Liver (tissue), 9 donors: Measurements from ENCODE around the gene CTNNBL1. TPM values are rescaled to one million over a fixed set of nuclear protein-coding genes. Genes with fewer than 3 reads are reported as not detected.

Experiments used
- DNase-seq: peaks from one replicate; pipeline ENCODE4 v3.0.0-alpha.2; 2017; ENCODE audit warnings: low spot score
- H3K27ac ChIP-seq, 2 donors: one replicate each; pipeline ENCODE4 v1.7.0; 2013; ENCODE audit warnings: inconsistent platforms in 2 of 2, low read length in 2 of 2, control low read depth in 1 of 2, low read depth in 1 of 2, mild to moderate bottlenecking in 1 of 2
- H3K27me3 ChIP-seq, 4 donors: one replicate each; pipeline versions ENCODE4 v1.6.1 to v1.7.0; 2013; ENCODE audit warnings: low read length in 3 of 4, inconsistent platforms in 1 of 4, mild to moderate bottlenecking in 1 of 4, moderate library complexity in 1 of 4; ENCODE audit not compliant: control insufficient read depth in 4 of 4, insufficient read depth in 4 of 4
- H3K36me3 ChIP-seq, 4 donors: one replicate each; pipeline versions ENCODE4 v1.6.1 to v1.7.0; 2013; ENCODE audit warnings: low read length in 3 of 4, mild to moderate bottlenecking in 3 of 4, low read depth in 1 of 4, moderate library complexity in 1 of 4; ENCODE audit not compliant: control insufficient read depth in 4 of 4, insufficient read depth in 3 of 4
- H3K4me1 ChIP-seq, 4 donors: one replicate each; pipeline versions ENCODE4 v1.6.1 to v1.7.0; 2013; ENCODE audit warnings: low read length in 3 of 4, mild to moderate bottlenecking in 3 of 4, moderate library complexity in 1 of 4; ENCODE audit not compliant: control insufficient read depth in 4 of 4, insufficient read depth in 4 of 4
- H3K4me3 ChIP-seq, 3 donors: one replicate each; pipeline versions ENCODE4 v1.6.1 to v1.7.0; 2013; ENCODE audit warnings: low read length in 3 of 3, control low read depth in 1 of 3, low read depth in 1 of 3, mild to moderate bottlenecking in 1 of 3
- H3K9ac ChIP-seq, 2 donors: one replicate each; pipeline ENCODE4 v1.7.0; 2013; ENCODE audit warnings: low read length in 2 of 2, mild to moderate bottlenecking in 2 of 2, moderate library complexity in 2 of 2, control low read depth in 1 of 2, low read depth in 1 of 2
- H3K9me3 ChIP-seq, 4 donors: one replicate each; pipeline versions ENCODE4 v1.6.1 to v1.7.0; 2013; ENCODE audit warnings: low read length in 3 of 4; ENCODE audit not compliant: control insufficient read depth in 4 of 4
- ATF3 ChIP-seq: IDR thresholded peaks from 2 replicates; pipeline ENCODE4 v1.6.1; 2016; ENCODE audit warnings: antibody characterized with exemption
- CTCF ChIP-seq: fragments of 150-350 bp; IDR thresholded peaks from 2 replicates; pipeline ENCODE4 v1.5.1; 2017; ENCODE audit warnings: improper control_type of control experiment, low read depth, low read length; ENCODE audit not compliant: missing input control
- EGR1 ChIP-seq, 2 donors: IDR thresholded peaks; 2 replicates each; pipeline ENCODE4 v1.6.1; 2016 to 2018; ENCODE audit warnings: antibody characterized with exemption in 2 of 2, low read depth in 2 of 2
- FOXA1 ChIP-seq: IDR thresholded peaks from 2 replicates; pipeline ENCODE4 v1.6.1; 2016; ENCODE audit warnings: antibody characterized with exemption
- FOXA2 ChIP-seq: IDR thresholded peaks from 2 replicates; pipeline ENCODE4 v1.6.1; 2016; ENCODE audit warnings: antibody characterized with exemption
- GABPA ChIP-seq, 2 donors: IDR thresholded peaks in 1 of 2; conservative IDR thresholded peaks in 1 of 2; 2 replicates each; pipeline ENCODE4 v1.6.1; 2016; ENCODE audit warnings: antibody characterized with exemption in 2 of 2, mild to moderate bottlenecking in 1 of 2, moderate library complexity in 1 of 2
- HNF4A ChIP-seq, 2 donors: conservative IDR thresholded peaks; 2 replicates each; pipeline ENCODE4 v1.6.1; 2016; ENCODE audit warnings: antibody characterized with exemption in 2 of 2, mild to moderate bottlenecking in 2 of 2
- HNF4G ChIP-seq: IDR thresholded peaks from 2 replicates; pipeline ENCODE4 v1.6.1; 2016; ENCODE audit warnings: antibody characterized with exemption
- JUND ChIP-seq, 2 donors: IDR thresholded peaks; 2 replicates each; pipeline ENCODE4 v1.6.1; 2016; ENCODE audit warnings: antibody characterized with exemption in 2 of 2
- MAX ChIP-seq: IDR thresholded peaks from 2 replicates; pipeline ENCODE4 v1.6.1; 2016; ENCODE audit warnings: antibody characterized with exemption
- NR2F2 ChIP-seq: IDR thresholded peaks from 2 replicates; pipeline ENCODE4 v1.6.1; 2016; ENCODE audit warnings: antibody characterized with exemption
- RAD21 ChIP-seq, 2 donors: IDR thresholded peaks; 2 replicates each; pipeline ENCODE4 v1.6.1; 2016; ENCODE audit warnings: antibody characterized with exemption in 2 of 2, mild to moderate bottlenecking in 2 of 2
- REST ChIP-seq: IDR thresholded peaks from 2 replicates; pipeline ENCODE4 v1.6.1; 2016; ENCODE audit warnings: antibody characterized with exemption, mild to moderate bottlenecking
- RXRA ChIP-seq, 2 donors: IDR thresholded peaks; 2 replicates each; pipeline ENCODE4 v1.6.1; 2017 to 2018; ENCODE audit warnings: antibody characterized with exemption in 2 of 2, mild to moderate bottlenecking in 1 of 2
- SP1 ChIP-seq: IDR thresholded peaks from 2 replicates; pipeline ENCODE4 v1.6.1; 2018; ENCODE audit warnings: antibody characterized with exemption, mild to moderate bottlenecking
- TAF1 ChIP-seq: conservative IDR thresholded peaks from 2 replicates; pipeline ENCODE4 v1.6.1; 2016; ENCODE audit warnings: antibody characterized with exemption, mild to moderate bottlenecking
- YY1 ChIP-seq: IDR thresholded peaks from 2 replicates; pipeline ENCODE4 v1.6.1; 2016; ENCODE audit warnings: antibody characterized with exemption, mild to moderate bottlenecking
- ZBTB33 ChIP-seq: IDR thresholded peaks from 2 replicates; pipeline ENCODE4 v1.6.1; 2016; ENCODE audit warnings: antibody characterized with exemption
- WGBS: extraction: QIAGEN DNeasy Blood & Tissue Kit; methylation state at CpG from one replicate; pipeline ENCODE4 v1.1.7; 2013; 5-methylcytosine and 5-hydroxymethylcytosine counted together
- polyA plus RNA-seq, 2 donors: library from polyadenylated mRNA; stranded (reverse) in 1 of 2; unstranded in 1 of 2; fragments of 200-250 nt in 1 of 2; fragments of >200 nt in 1 of 2; fragmentation: Nextera tagmentation in 1 of 2; extraction: Ambion mirVana in 1 of 2; gene quantifications; one replicate each; pipeline versions ENCODE4 v1.2.1 to v1.2.3, GENCODE V29; 2013 to 2015
- total RNA-seq, 2 donors: library from RNA; depleted of rRNA; stranded (reverse); fragments of >200 nt; gene quantifications; one replicate each; pipeline ENCODE4 v1.2.3, GENCODE V29; 2014
- donor health status: healthy.
- donor health status: healthy.
- donor health status: healthy.
- donor health status: healthy.
- donor health status: healthy.

CTNNBL1 gene
- total and polyA plus RNA-seq, 4 donors: 18.3 to 25.4 (median 20.3) TPM

- H3K9ac ChIP-seq: no peak overlapping the region
- H3K4me3 ChIP-seq: no peak overlapping the region
- no peak for DNase-seq
- H3K27ac ChIP-seq: no peak overlapping the region
- TF ChIP-seq REST (no peak), CTCF (no peak), HNF4A (conservative IDR thresholded peaks at IDR 0.05) (no peak), YY1 (no peak), HNF4G (no peak), SP1 (no peak), ATF3 (no peak), TAF1 (no peak), EGR1 (IDR thresholded peaks at IDR 0.05; ENCODE audit: low read depth in 2 of 2) (no peak), ZBTB33 (no peak), RAD21 (IDR thresholded peaks at IDR 0.05) (no peak), RXRA (IDR thresholded peaks at IDR 0.05) (no peak), FOXA1 (no peak), FOXA2 (no peak), GABPA (IDR thresholded peaks at IDR 0.05 in 1 of 2, conservative IDR thresholded peaks at IDR 0.05 in 1 of 2) (no peak), JUND (IDR thresholded peaks at IDR 0.05) (no peak), MAX (no peak), NR2F2 (no peak)
- no peaks in the 10 kb centered on the region for H3K36me3 ChIP-seq
- WGBS: 71% methylated on average over 7 of the region's 7 CpGs
- H3K27me3 ChIP-seq: no peaks in the 10 kb centered on the region
- H3K9me3 ChIP-seq: no peaks in the 10 kb centered on the region
- peaks cover 5 to 28% (median 25%) of the 10 kb centered on the region in 4 donors for H3K4me1 ChIP-seq
Measured at GRCh38 chr20:37676440-37676839, 17.4 kb upstream of the CTNNBL1 start.
